Tibial nerve (tissue), 4 donors: ENCODE measurements around the gene FAM184A. TPM values are rescaled to one million over a fixed set of nuclear protein-coding genes. Genes with fewer than 3 reads are reported as not detected.
"Not testable (repeated sequence)": the region's sequence is repeated elsewhere in the genome, so short reads cannot be mapped to it uniquely, and the experiment has no call there.

Experiments
- DNase-seq, 2 donors: peaks; one replicate each; pipeline ENCODE4 v3.0.0-alpha.2; 2019; ENCODE audit warnings: low spot score in 2 of 2
- H3K27ac ChIP-seq, 4 donors: fragments of 200-600 bp; sonication (generic) in 3 of 4; one replicate each; pipeline ENCODE4 v1.5.1; 2017 to 2019; ENCODE audit warnings: mild to moderate bottlenecking in 1 of 4
- H3K27me3 ChIP-seq, 2 donors: fragments of 200-600 bp; sonication (generic) in 1 of 2; one replicate each; pipeline versions ENCODE4 v1.5.1 to v1.6.0; 2017 to 2019
- H3K36me3 ChIP-seq, 3 donors: fragments of 200-600 bp; sonication (generic); one replicate each; pipeline ENCODE4 v1.5.1; 2018 to 2019
- H3K4me1 ChIP-seq, 4 donors: fragments of 200-600 bp; sonication (generic) in 3 of 4; one replicate each; pipeline ENCODE4 v1.5.1; 2017 to 2019
- H3K4me3 ChIP-seq, 4 donors: fragments of 200-600 bp; sonication (generic) in 3 of 4; one replicate each; pipeline ENCODE4 v1.5.1; 2017 to 2019; ENCODE audit warnings: mild to moderate bottlenecking in 1 of 4, moderate library complexity in 1 of 4
- H3K9me3 ChIP-seq, 4 donors: fragments of 200-600 bp; sonication (generic) in 3 of 4; one replicate each; pipeline ENCODE4 v1.5.1; 2017 to 2019
- EP300 ChIP-seq, 2 donors: sonication (generic); formaldehyde crosslinking; IDR thresholded peaks; one replicate each; pipeline ENCODE4 v1.6.1; 2017; ENCODE audit warnings: antibody characterized with exemption in 2 of 2, mild to moderate bottlenecking in 1 of 2
- POLR2A ChIP-seq, 2 donors: fragments of 450-650 bp; IDR thresholded peaks; one replicate each; pipeline ENCODE4 v1.6.1; 2017; ENCODE audit warnings: antibody characterized with exemption in 2 of 2, mild to moderate bottlenecking in 2 of 2, moderate library complexity in 2 of 2
- WGBS, 2 donors: methylation state at CpG; one replicate each; pipeline ENCODE4 v1.1.5; 2018; 5-methylcytosine and 5-hydroxymethylcytosine counted together
- total RNA-seq, 4 donors: library from RNA; depleted of rRNA; stranded (reverse); fragments of >200 nt; gene quantifications; one replicate each; pipeline ENCODE4 v1.1.0, GENCODE V29; 2016
- TF ChIP-seq, protein P1 (sequence below), 5 experiments: fragments of 200-600 bp in 3 of 5; fragments of 450-650 bp in 2 of 5; sonication (generic) in 3 of 5; IDR thresholded peaks; one replicate each; pipeline ENCODE4 v1.5.1; 2016 to 2019; ENCODE audit warnings: antibody characterized with exemption in 5 of 5, mild to moderate bottlenecking in 3 of 5, moderate library complexity in 2 of 5

Gene FAM184A
- total RNA-seq, 4 donors from 2014 or later = 3.6 to 11.2 (median 8.3) TPM

DNA sequence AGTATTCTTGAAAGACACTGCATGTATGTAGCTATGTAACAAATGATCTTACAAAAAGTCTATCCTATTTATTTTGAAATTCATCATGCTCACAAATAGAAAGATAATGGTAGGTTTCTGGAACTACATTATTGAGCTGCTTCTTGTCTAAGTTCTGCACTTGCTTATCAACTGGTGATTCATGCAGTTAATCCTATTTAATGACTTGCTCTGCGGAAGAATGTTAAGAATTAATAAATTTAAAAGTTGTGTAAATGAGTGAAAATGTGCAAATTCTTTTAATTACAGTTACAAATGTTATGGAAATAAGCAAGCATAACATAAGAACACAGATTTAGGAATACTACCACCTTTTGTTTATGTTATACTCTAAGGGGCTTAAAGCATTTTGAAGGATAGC, 76.4 kb downstream of the FAM184A start:
- TF ChIP-seq, protein P1, sequence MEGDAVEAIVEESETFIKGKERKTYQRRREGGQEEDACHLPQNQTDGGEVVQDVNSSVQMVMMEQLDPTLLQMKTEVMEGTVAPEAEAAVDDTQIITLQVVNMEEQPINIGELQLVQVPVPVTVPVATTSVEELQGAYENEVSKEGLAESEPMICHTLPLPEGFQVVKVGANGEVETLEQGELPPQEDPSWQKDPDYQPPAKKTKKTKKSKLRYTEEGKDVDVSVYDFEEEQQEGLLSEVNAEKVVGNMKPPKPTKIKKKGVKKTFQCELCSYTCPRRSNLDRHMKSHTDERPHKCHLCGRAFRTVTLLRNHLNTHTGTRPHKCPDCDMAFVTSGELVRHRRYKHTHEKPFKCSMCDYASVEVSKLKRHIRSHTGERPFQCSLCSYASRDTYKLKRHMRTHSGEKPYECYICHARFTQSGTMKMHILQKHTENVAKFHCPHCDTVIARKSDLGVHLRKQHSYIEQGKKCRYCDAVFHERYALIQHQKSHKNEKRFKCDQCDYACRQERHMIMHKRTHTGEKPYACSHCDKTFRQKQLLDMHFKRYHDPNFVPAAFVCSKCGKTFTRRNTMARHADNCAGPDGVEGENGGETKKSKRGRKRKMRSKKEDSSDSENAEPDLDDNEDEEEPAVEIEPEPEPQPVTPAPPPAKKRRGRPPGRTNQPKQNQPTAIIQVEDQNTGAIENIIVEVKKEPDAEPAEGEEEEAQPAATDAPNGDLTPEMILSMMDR (IDR thresholded peaks at IDR 0.05) = no peak
- no peak for TF ChIP-seq EP300 (IDR thresholded peaks at IDR 0.05)
- no peak for TF ChIP-seq POLR2A (IDR thresholded peaks at IDR 0.05)
- H3K36me3 ChIP-seq = peaks cover 0 to 4% (median 0%) of the 10 kb centered on the region in 3 donors
- no peak overlapping the region for H3K27ac ChIP-seq
- WGBS, 2 donors = 97 to 98% methylated on average over 1 of the region's 1 CpG
- no peak for DNase-seq
- no peaks in the 10 kb centered on the region for H3K9me3 ChIP-seq
- H3K4me1 ChIP-seq = no peaks in the 10 kb centered on the region
- no peaks in the 10 kb centered on the region for H3K27me3 ChIP-seq
- H3K4me3 ChIP-seq = no peak overlapping the region

DNA sequence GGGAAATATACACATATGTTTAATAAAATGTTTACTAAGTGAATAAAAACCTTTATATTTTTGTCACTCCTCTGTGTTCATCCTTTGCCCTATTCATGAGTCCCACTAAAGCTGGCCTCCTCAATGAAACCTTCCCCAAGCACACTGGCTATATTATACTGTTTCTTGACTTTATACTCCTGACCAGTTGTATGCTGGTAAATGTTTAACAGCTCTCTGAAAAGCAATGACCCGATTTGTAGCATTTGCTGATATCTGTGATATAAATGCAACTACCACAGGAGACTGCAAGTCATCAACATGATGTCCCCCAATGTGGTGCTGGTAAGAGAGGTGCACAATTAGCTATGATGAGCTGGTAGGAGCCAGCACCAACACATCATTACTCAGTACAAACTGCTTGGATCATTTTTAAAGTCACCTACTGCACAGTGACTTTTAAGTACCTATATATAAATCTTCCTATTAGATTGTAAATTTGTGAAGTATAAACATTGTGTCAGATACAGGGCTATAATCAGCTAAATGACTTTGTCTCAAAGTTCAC, 78.9 kb downstream of the FAM184A start:
- Histone ChIP-seq H3K4me1 (no peaks in the 10 kb centered on the region), H3K36me3 (no peaks in the 10 kb centered on the region), H3K27ac (no peak overlapping the region), H3K9me3 (no peaks in the 10 kb centered on the region), H3K4me3 (no peak overlapping the region), H3K27me3 (no peaks in the 10 kb centered on the region)
- no peak for TF ChIP-seq POLR2A (IDR thresholded peaks at IDR 0.05)
- TF ChIP-seq EP300 (IDR thresholded peaks at IDR 0.05) = no peak
- TF ChIP-seq, protein P1 (IDR thresholded peaks at IDR 0.05) = no peak
- WGBS, 2 donors = 71 to 90% methylated on average over 1 of the region's 1 CpG
- no peak for DNase-seq

DNA sequence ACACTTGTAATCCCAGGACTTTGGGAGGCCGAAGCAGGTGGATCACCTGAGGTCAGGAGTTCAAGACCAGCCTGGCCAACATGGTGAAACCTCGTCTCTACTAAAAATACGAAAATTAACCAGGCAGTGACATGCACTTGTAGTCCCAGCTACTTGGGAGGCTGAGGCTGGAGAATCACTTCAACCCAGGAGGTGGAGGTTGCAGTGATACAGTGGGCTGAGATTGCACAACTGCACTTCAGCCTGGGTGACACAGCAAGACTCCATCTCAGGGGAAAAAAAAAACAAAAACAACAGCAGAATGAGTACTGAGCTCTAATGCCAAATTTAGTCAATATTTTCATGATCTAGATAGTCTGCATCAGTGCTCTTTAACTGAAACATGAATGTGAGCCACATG, 81.0 kb downstream of the FAM184A start:
- H3K27me3 ChIP-seq, H3K36me3 ChIP-seq, DNase-seq, H3K27ac ChIP-seq, H3K9me3 ChIP-seq, H3K4me3 ChIP-seq, H3K4me1 ChIP-seq: not testable (repeated sequence)
- WGBS, 2 donors = 96% methylated on average over 3 of the region's 3 CpGs

DNA sequence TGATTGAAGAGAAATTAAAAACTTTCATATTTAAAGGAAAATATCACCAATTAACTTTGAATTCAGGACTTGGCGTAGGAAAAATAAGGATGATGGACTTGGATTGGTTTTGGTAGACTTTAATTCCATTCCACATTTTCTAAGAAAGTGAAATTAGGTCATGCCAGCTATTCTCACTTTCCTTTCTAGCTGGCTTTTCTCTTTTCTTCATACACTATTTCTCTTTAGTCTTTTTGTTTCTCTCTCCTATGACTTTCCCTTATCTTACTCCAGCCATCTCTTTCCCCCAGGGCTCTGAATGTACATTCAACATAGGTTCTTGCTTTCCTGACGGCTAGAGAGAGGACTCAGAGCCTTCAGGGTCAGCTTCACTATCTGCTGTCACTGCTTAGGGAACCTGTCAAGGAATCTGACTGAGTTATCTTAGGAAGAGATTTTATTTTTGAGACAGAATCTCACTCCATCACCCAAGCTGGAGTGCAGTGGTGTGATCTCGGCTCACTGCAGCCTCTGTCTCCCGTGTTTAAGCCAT, 82.1 kb downstream of the FAM184A start:
- H3K27me3 ChIP-seq = no peaks in the 10 kb centered on the region
- 90 to 95% methylated on average over 4 of the region's 4 CpGs for WGBS, 2 donors
- DNase-seq = no peak
- H3K36me3 ChIP-seq = no peaks in the 10 kb centered on the region
- H3K27ac ChIP-seq = no peak overlapping the region
- H3K9me3 ChIP-seq = no peaks in the 10 kb centered on the region
- TF ChIP-seq EP300 (IDR thresholded peaks at IDR 0.05) (no peak), POLR2A (IDR thresholded peaks at IDR 0.05) (no peak)
- TF ChIP-seq, protein P1 (IDR thresholded peaks at IDR 0.05) = no peak
- H3K4me3 ChIP-seq = no peak overlapping the region
- H3K4me1 ChIP-seq = no peaks in the 10 kb centered on the region

DNA sequence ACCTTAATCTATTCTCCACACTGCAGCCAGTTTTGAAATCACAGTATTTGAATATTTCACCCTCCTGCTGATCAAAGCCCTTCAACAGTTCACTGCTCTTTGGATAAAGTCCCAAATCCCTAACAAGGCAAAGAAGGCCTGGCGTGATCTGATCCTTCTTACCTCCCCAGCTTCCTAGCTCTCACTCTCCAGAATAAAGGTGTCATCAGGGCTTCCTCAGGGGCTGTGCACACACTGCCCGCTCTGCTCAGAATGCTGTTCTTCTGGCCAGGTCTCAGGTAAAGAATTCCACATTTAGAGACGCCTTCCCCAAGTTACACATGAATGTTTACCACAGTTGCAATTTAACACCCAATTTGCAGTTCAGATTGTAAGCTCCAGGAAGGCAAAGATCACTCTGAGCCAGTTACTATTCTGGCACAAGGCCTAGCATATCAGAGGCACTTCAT, 84.6 kb downstream of the FAM184A start:
- no peak overlapping the region for H3K4me3 ChIP-seq
- H3K27me3 ChIP-seq = no peaks in the 10 kb centered on the region
- 91 to 97% methylated on average over 3 of the region's 3 CpGs for WGBS, 2 donors
- TF ChIP-seq, protein P1 (IDR thresholded peaks at IDR 0.05) = no peak
- TF ChIP-seq POLR2A (IDR thresholded peaks at IDR 0.05) (no peak), EP300 (IDR thresholded peaks at IDR 0.05) (no peak)
- H3K27ac ChIP-seq = no peak overlapping the region
- no peaks in the 10 kb centered on the region for H3K36me3 ChIP-seq
- no peaks in the 10 kb centered on the region for H3K9me3 ChIP-seq
- no peaks in the 10 kb centered on the region for H3K4me1 ChIP-seq
- DNase-seq = no peak
